NT2/D1 (cell line): ENCODE measurements around the gene PDE3A.

Experiments
- SUZ12 ChIP-seq: IDR thresholded peaks from 2 replicates; pipeline ENCODE4 v1.6.1; 2011; ENCODE audit not compliant: insufficient read length, insufficient read depth; ENCODE audit errors: extremely low read depth
- YY1 ChIP-seq: IDR thresholded peaks from 2 replicates; pipeline ENCODE4 v1.6.1; 2011; ENCODE audit not compliant: insufficient read length, insufficient read depth
- ZNF274 ChIP-seq: IDR thresholded peaks from 2 replicates; pipeline ENCODE4 v1.6.1; 2011; ENCODE audit warnings: mild to moderate bottlenecking, low read depth, low read length

- TF ChIP-seq YY1 = no peak
- TF ChIP-seq ZNF274 = no peak
- no peak for TF ChIP-seq SUZ12
Observed at GRCh38 chr12:20463913-20464524, 95.7 kb downstream of the PDE3A start.
